H9 (cell line): ENCODE results near the gene DNAJC12. TPM values are rescaled to one million over a fixed set of nuclear protein-coding genes. Genes with fewer than 3 reads are reported as not detected.

ENCODE experiments used
- DNase-seq: peaks from one replicate; pipeline ENCODE4 v3.0.0-alpha.2; 2017
- H2AFZ ChIP-seq: one replicate; pipeline ENCODE4 v1.6.1; 2013; ENCODE audit warnings: mild to moderate bottlenecking, low read length, control low read depth, moderate library complexity
- H2AK5ac ChIP-seq: 2 replicates; pipeline ENCODE4 v1.6.1; 2013; ENCODE audit warnings: low read length, control low read depth, mixed read lengths; ENCODE audit not compliant: insufficient read length
- H2BK120ac ChIP-seq: one replicate; pipeline ENCODE4 v1.6.1; 2013; ENCODE audit warnings: low read depth, mild to moderate bottlenecking, low read length, control low read depth, inconsistent platforms; ENCODE audit not compliant: poor library complexity, severe bottlenecking
- H2BK12ac ChIP-seq: 2 replicates; pipeline ENCODE4 v1.6.1; 2013; ENCODE audit warnings: low read length, control low read depth, mixed read lengths, low read depth; ENCODE audit not compliant: insufficient read length
- H2BK15ac ChIP-seq: 2 replicates; pipeline ENCODE4 v1.6.1; 2013; ENCODE audit warnings: low read depth, low read length, control low read depth
- H2BK20ac ChIP-seq: one replicate; pipeline ENCODE4 v1.6.1; 2013; ENCODE audit warnings: low read depth, mild to moderate bottlenecking, low read length, control low read depth, inconsistent platforms; ENCODE audit not compliant: poor library complexity, severe bottlenecking
- H2BK5ac ChIP-seq: 2 replicates; pipeline ENCODE4 v1.6.1; 2013; ENCODE audit warnings: low read length, control low read depth, mixed read lengths; ENCODE audit not compliant: insufficient read length
- H3K14ac ChIP-seq: 2 replicates; pipeline ENCODE4 v1.6.1; 2013; ENCODE audit warnings: low read length, control low read depth; ENCODE audit not compliant: insufficient read depth
- H3K18ac ChIP-seq: 2 replicates; pipeline ENCODE4 v1.6.1; 2013; ENCODE audit warnings: low read depth, mild to moderate bottlenecking, mixed read lengths, low read length, control low read depth; ENCODE audit not compliant: insufficient read length
- H3K23ac ChIP-seq: 2 replicates; pipeline ENCODE4 v1.6.1; 2013; ENCODE audit warnings: low read length, control low read depth, mixed read lengths, low read depth; ENCODE audit not compliant: insufficient read length
- H3K23me2 ChIP-seq: 2 replicates; pipeline ENCODE4 v1.6.1; 2013; ENCODE audit warnings: low read depth, mild to moderate bottlenecking, mixed read lengths, low read length, control low read depth; ENCODE audit not compliant: insufficient read length, poor library complexity, severe bottlenecking
- H3K27ac ChIP-seq: 2 replicates; pipeline ENCODE4 v1.5.1; 2013; ENCODE audit warnings: low read length, control low read depth, mixed read lengths, low read depth; ENCODE audit not compliant: insufficient read length
- H3K27me3 ChIP-seq: 2 replicates; pipeline ENCODE4 v1.6.1; 2013; ENCODE audit warnings: low read length, control low read depth, inconsistent platforms; ENCODE audit not compliant: insufficient read depth
- H3K4ac ChIP-seq: 2 replicates; pipeline ENCODE4 v1.6.1; 2013; ENCODE audit warnings: low read depth, mild to moderate bottlenecking, control low read depth, inconsistent platforms, low read length, moderate library complexity
- H3K4me1 ChIP-seq: 2 replicates; pipeline ENCODE4 v1.6.1; 2013; ENCODE audit warnings: low read length, control low read depth, inconsistent platforms; ENCODE audit not compliant: insufficient read depth
- H3K4me2 ChIP-seq: 2 replicates; pipeline ENCODE4 v1.6.1; 2013; ENCODE audit warnings: low read length, control low read depth, mixed read lengths; ENCODE audit not compliant: insufficient read length, insufficient read depth
- H3K56ac ChIP-seq: 2 replicates; pipeline ENCODE4 v1.6.1; 2013; ENCODE audit warnings: low read depth, mild to moderate bottlenecking, mixed read lengths, low read length, control low read depth; ENCODE audit not compliant: insufficient read length
- H3K79me1 ChIP-seq: 2 replicates; pipeline ENCODE4 v1.6.1; 2013; ENCODE audit warnings: low read depth, mild to moderate bottlenecking, moderate library complexity, low read length, control low read depth, inconsistent platforms; ENCODE audit not compliant: insufficient read depth, poor library complexity, severe bottlenecking
- H3K79me2 ChIP-seq: 2 replicates; pipeline ENCODE4 v1.6.1; 2013; ENCODE audit warnings: low read length, control low read depth, inconsistent platforms; ENCODE audit not compliant: insufficient read depth
- H3K9ac ChIP-seq: 2 replicates; pipeline ENCODE4 v1.6.1; 2013; ENCODE audit warnings: low read length, control low read depth, mixed read lengths; ENCODE audit not compliant: insufficient read length; ENCODE audit errors: extremely low read depth
- H3K9me3 ChIP-seq: one replicate; pipeline ENCODE4 v1.6.1; 2013; ENCODE audit warnings: low read depth, low read length, inconsistent platforms; ENCODE audit not compliant: control insufficient read depth
- H3T11ph ChIP-seq: one replicate; pipeline ENCODE4 v1.6.1; 2013; ENCODE audit warnings: mild to moderate bottlenecking, low read length, control low read depth, inconsistent platforms
- H4K20me1 ChIP-seq: one replicate; pipeline ENCODE4 v1.6.1; 2013; ENCODE audit not compliant: control insufficient read depth, insufficient read length, insufficient read depth
- H4K5ac ChIP-seq: 2 replicates; pipeline ENCODE4 v1.6.1; 2013; ENCODE audit warnings: low read depth, mild to moderate bottlenecking, mixed read lengths, low read length, control low read depth; ENCODE audit not compliant: insufficient read length
- H4K8ac ChIP-seq: replicated peaks from 2 replicates; pipeline ENCODE4 v1.6.1; 2013; ENCODE audit warnings: low read length, control low read depth, mixed read lengths, low read depth; ENCODE audit not compliant: insufficient read length
- H4K91ac ChIP-seq: 2 replicates; pipeline ENCODE4 v1.6.1; 2013; ENCODE audit warnings: low read depth, mild to moderate bottlenecking, moderate library complexity, mixed read lengths, low read length, control low read depth; ENCODE audit not compliant: insufficient read length
- H3K27ac Mint-ChIP-seq, 3 experiments: 2 replicates in 2 of 3; 3 replicates in 1 of 3; pipeline ENCODE4 v1.8.0; 2020 to 2021; ENCODE audit warnings: mixed read lengths in 3 of 3, mild to moderate bottlenecking in 1 of 3, moderate library complexity in 1 of 3
- H3K27me3 Mint-ChIP-seq: 2 replicates; pipeline ENCODE4 v1.8.0; 2021; ENCODE audit warnings: low read depth, mild to moderate bottlenecking, moderate library complexity, mixed read lengths
- H3K36me3 Mint-ChIP-seq, 3 experiments: 2 replicates in 2 of 3; 3 replicates in 1 of 3; pipeline ENCODE4 v1.8.0; 2020 to 2021; ENCODE audit warnings: low read depth in 3 of 3, mixed read lengths in 3 of 3; ENCODE audit not compliant: insufficient read depth in 1 of 3
- H3K4me1 Mint-ChIP-seq, 2 experiments: 2 replicates each; pipeline ENCODE4 v1.8.0; 2020; ENCODE audit warnings: mixed read lengths in 2 of 2
- H3K4me3 Mint-ChIP-seq, 2 experiments: 2 replicates in 1 of 2; 3 replicates in 1 of 2; pipeline ENCODE4 v1.8.0; 2020 to 2021; ENCODE audit warnings: mild to moderate bottlenecking in 2 of 2, mixed read lengths in 2 of 2, moderate library complexity in 1 of 2
- H3K9me3 Mint-ChIP-seq, 2 experiments: 2 replicates in 1 of 2; 3 replicates in 1 of 2; pipeline ENCODE4 v1.8.0; 2020; ENCODE audit warnings: mild to moderate bottlenecking in 2 of 2, mixed read lengths in 2 of 2, moderate library complexity in 1 of 2
- WGBS: extraction: QIAGEN DNeasy Blood & Tissue Kit; methylation state at CpG from one replicate; pipeline ENCODE4 v1.1.7; 2013; ENCODE audit warnings: missing lambda C conversion rate, low lambda C conversion rate, mixed read lengths; ENCODE audit not compliant: insufficient read length; ENCODE audit errors: extremely low coverage; 5-methylcytosine and 5-hydroxymethylcytosine counted together
- total RNA-seq: library from RNA; stranded (reverse); gene quantifications from 2 replicates; pipeline ENCODE4 v1.2.1, GENCODE V29; 2021
- TF ChIP-seq, protein P1 (sequence below): fragments of 200-600 bp; sonication (generic); conservative IDR thresholded peaks from 3 replicates; pipeline ENCODE4 v1.8.0; 2021; ENCODE audit warnings: antibody characterized with exemption, mild to moderate bottlenecking

Gene DNAJC12
- total RNA-seq, 1 experiment from 2014 or later, result 0.85 TPM

DNA sequence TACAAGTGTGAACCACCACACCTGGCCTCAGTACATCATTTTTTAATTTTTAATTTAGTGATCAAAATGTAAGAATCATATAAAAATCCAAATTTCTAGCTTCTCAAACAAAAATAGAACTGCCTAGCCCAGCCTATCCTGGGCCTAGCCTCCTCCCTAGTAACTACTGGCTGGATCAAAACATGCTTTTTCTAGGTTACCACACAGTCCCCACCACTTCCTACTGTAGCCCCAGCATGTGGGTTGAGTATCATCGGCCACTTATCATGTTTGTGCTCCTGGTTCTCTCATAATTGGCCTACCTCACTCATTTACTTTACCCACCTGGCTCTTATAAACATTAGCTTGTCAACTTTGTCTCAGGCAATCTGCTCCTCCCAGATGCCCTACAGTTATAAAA, 52.9 kb downstream of the DNAJC12 start:
- Histone ChIP-seq H3K56ac (no peak overlapping the region), H3K79me2 (no peaks in the 10 kb centered on the region), H3K4ac (no peak overlapping the region), H3K23me2 (no peaks in the 10 kb centered on the region), H3K14ac (no peak overlapping the region), H3K27me3 (no peaks in the 10 kb centered on the region), H2BK20ac (no peak overlapping the region), H3K79me1 (no peaks in the 10 kb centered on the region), H3T11ph (no peak overlapping the region), H4K5ac (no peak overlapping the region), H4K20me1 (no peaks in the 10 kb centered on the region), H2BK120ac (no peak overlapping the region), H3K9me3 (no peaks in the 10 kb centered on the region), H2BK15ac (no peak overlapping the region), H2BK12ac (no peak overlapping the region), H3K4me2 (no peak overlapping the region), H3K4me1 (peaks cover 3% of the 10 kb centered on the region; the same call in 1 of the 2 replicates), H3K18ac (no peak overlapping the region), H3K9ac (no peak overlapping the region), H3K23ac (no peak overlapping the region), H2AFZ (no peak overlapping the region), H4K8ac (no peak overlapping the region), H3K27ac (no peak overlapping the region), H2AK5ac (no peak overlapping the region), H4K91ac (no peak overlapping the region), H2BK5ac (no peak overlapping the region)
- TF ChIP-seq, protein P1, sequence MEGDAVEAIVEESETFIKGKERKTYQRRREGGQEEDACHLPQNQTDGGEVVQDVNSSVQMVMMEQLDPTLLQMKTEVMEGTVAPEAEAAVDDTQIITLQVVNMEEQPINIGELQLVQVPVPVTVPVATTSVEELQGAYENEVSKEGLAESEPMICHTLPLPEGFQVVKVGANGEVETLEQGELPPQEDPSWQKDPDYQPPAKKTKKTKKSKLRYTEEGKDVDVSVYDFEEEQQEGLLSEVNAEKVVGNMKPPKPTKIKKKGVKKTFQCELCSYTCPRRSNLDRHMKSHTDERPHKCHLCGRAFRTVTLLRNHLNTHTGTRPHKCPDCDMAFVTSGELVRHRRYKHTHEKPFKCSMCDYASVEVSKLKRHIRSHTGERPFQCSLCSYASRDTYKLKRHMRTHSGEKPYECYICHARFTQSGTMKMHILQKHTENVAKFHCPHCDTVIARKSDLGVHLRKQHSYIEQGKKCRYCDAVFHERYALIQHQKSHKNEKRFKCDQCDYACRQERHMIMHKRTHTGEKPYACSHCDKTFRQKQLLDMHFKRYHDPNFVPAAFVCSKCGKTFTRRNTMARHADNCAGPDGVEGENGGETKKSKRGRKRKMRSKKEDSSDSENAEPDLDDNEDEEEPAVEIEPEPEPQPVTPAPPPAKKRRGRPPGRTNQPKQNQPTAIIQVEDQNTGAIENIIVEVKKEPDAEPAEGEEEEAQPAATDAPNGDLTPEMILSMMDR, result no peak
- Mint-ChIP-seq H3K36me3 (no peaks in the 10 kb centered on the region; a peak in 1 of 7 replicates), H3K4me1 (peaks cover 18% of the 10 kb centered on the region in 2 experiments), H3K4me3 (no peak overlapping the region), H3K27me3 (no peaks in the 10 kb centered on the region), H3K9me3 (no peaks in the 10 kb centered on the region), H3K27ac (no peak overlapping the region)
- WGBS, result no CpG with 5 or more reads among the region's 1 CpG
- DNase-seq, result no peak
